K562 (cell line): Measurements from ENCODE around the gene MLST8. TPM values are rescaled to one million over a fixed set of nuclear protein-coding genes. Genes with fewer than 3 reads are reported as not detected.

Experiments used
- GATAD2B ChIP-seq: fragments of 450-650 bp; IDR thresholded peaks from 2 replicates; pipeline ENCODE4 v1.6.1; 2017; ENCODE audit warnings: mild to moderate bottlenecking, borderline replicate concordance
- MEF2A ChIP-seq: IDR thresholded peaks from 2 replicates; pipeline ENCODE4 v1.6.1; 2011; ENCODE audit warnings: low read depth, mild to moderate bottlenecking, low read length, moderate library complexity; ENCODE audit not compliant: control insufficient read depth
- NCOA2 ChIP-seq, 2 experiments: fragments of 450-650 bp; IDR thresholded peaks; 2 replicates each; pipeline ENCODE4 v1.6.1; 2018; ENCODE audit warnings: mild to moderate bottlenecking in 2 of 2, moderate library complexity in 1 of 2; ENCODE audit not compliant: partially characterized antibody in 2 of 2
- NONO ChIP-seq, 2 experiments: fragments of 200-400 bp in 1 of 2; fragments of 450-650 bp in 1 of 2; formaldehyde crosslinking in 1 of 2; IDR thresholded peaks; 2 replicates each; pipeline ENCODE4 v1.6.1; 2017; ENCODE audit warnings: low read depth in 2 of 2, mild to moderate bottlenecking in 2 of 2, moderate library complexity in 2 of 2, low read length in 1 of 2
- NRF1 ChIP-seq, 2 experiments: fragments of 450-650 bp; IDR thresholded peaks in 1 of 2; conservative IDR thresholded peaks in 1 of 2; 2 replicates each; pipeline ENCODE4 v1.6.1; 2014; ENCODE audit warnings: mild to moderate bottlenecking in 2 of 2
- PHF8 ChIP-seq: fragments of 200-600 bp; sonication (generic); IDR thresholded peaks from 2 replicates; pipeline ENCODE4 v1.6.1; 2012; ENCODE audit warnings: mixed run types, mild to moderate bottlenecking, inconsistent platforms, low read length, moderate library complexity, borderline replicate concordance
- PTBP1 ChIP-seq: fragments of 200-400 bp; formaldehyde crosslinking; IDR thresholded peaks from 2 replicates; pipeline ENCODE4 v1.6.1; 2017; ENCODE audit warnings: low read depth, low read length
- RB1 ChIP-seq: fragments of 450-650 bp; IDR thresholded peaks from 2 replicates; pipeline ENCODE4 v1.6.1; 2017; ENCODE audit warnings: low read depth, mild to moderate bottlenecking
- SMARCC2 ChIP-seq: fragments of 450-650 bp; IDR thresholded peaks from 2 replicates; pipeline ENCODE4 v1.6.1; 2017; ENCODE audit warnings: antibody characterized with exemption, moderate library complexity, mild to moderate bottlenecking, low read depth
- SP2 ChIP-seq: IDR thresholded peaks from 2 replicates; pipeline ENCODE4 v1.6.1; 2011; ENCODE audit warnings: mild to moderate bottlenecking, low read depth, low read length, moderate library complexity; ENCODE audit not compliant: poor library complexity, severe bottlenecking; ENCODE audit errors: extremely low read depth
- TARDBP ChIP-seq: fragments of 450-650 bp; IDR thresholded peaks from 2 replicates; pipeline ENCODE4 v1.6.1; 2016
- U2AF2 ChIP-seq: fragments of 200-400 bp; formaldehyde crosslinking; optimal IDR thresholded peaks from 2 replicates; pipeline ENCODE3; 2017; ENCODE audit warnings: low read depth, mild to moderate bottlenecking, low read length
- YY1 ChIP-seq, 3 experiments: IDR thresholded peaks; 2 replicates each; pipeline ENCODE4 v1.6.1; 2011; ENCODE audit warnings: low read length in 2 of 3, mild to moderate bottlenecking in 2 of 3, moderate library complexity in 2 of 3, borderline replicate concordance in 1 of 3, control low read depth in 1 of 3, low read depth in 1 of 3; ENCODE audit not compliant: insufficient read depth in 3 of 3, insufficient replicate concordance in 2 of 3, control insufficient read depth in 1 of 3, insufficient read length in 1 of 3; ENCODE audit errors: extremely low read depth in 1 of 3
- ZFP36 ChIP-seq: fragments of 150-350 bp; IDR thresholded peaks from 2 replicates; pipeline ENCODE4 v1.6.1; 2018; ENCODE audit warnings: low read length, low read depth; ENCODE audit not compliant: partially characterized antibody
- ZNF696 ChIP-seq: fragments of 250-450 bp; sonication (Bioruptor Pico); conservative IDR thresholded peaks from 2 replicates; pipeline ENCODE4 v1.4.0; 2020; ENCODE audit warnings: mild to moderate bottlenecking, moderate library complexity
- ZSCAN29 ChIP-seq: fragments of 450-650 bp; IDR thresholded peaks from 2 replicates; pipeline ENCODE4 v1.6.1; 2017
- polyA plus RNA-seq, 8 experiments: library from polyadenylated mRNA; depleted of rRNA in 4 of 8; stranded (reverse) in 5 of 8; unstranded in 3 of 8; fragments of >200 nt; fragmentation: Nextera tagmentation in 2 of 8; fragmentation: Illumina TruSeq in 1 of 8; extraction: Ambion mirVana in 2 of 8; extraction: Trizol in 1 of 8; gene quantifications; 2 replicates each; pipeline versions ENCODE4 v1.2.1 to v1.2.3, GENCODE V29; 2011 to 2014; ENCODE audit warnings: inconsistent platforms in 1 of 8, missing spikeins in 1 of 8
- total RNA-seq, 7 experiments: library from RNA; depleted of rRNA in 6 of 7; stranded (reverse); fragments of >200 nt in 6 of 7; fragmentation: Illumina TruSeq in 2 of 7; extraction: Trizol in 2 of 7; gene quantifications; 2 replicates each; pipeline versions ENCODE4 v1.2.1 to v1.2.3, GENCODE V29; 2011 to 2021; ENCODE audit warnings: low replicate concordance in 1 of 7
- TF ChIP-seq, protein P1 (sequence below): sonication (generic); formaldehyde crosslinking; IDR thresholded peaks from 2 replicates; pipeline ENCODE4 v1.8.0; 2022; ENCODE audit warnings: mild to moderate bottlenecking, missing genetic modification reagents
- TF ChIP-seq, protein P2 (sequence below), 2 experiments: fragments of 200-800 bp in 1 of 2; sonication (Bioruptor generic) in 1 of 2; sonication (generic) in 1 of 2; formaldehyde crosslinking in 1 of 2; IDR thresholded peaks in 1 of 2; conservative IDR thresholded peaks in 1 of 2; 2 replicates each; pipeline versions ENCODE4 v1.5.0 to v1.6.1; 2016 to 2020; ENCODE audit warnings: missing compliant biosample characterization in 1 of 2, missing genetic modification characterization in 1 of 2, missing genetic modification reagents in 1 of 2
- TF ChIP-seq, protein P3 (sequence below), 3 experiments: fragments of 200-800 bp in 1 of 3; sonication (Bioruptor generic) in 1 of 3; sonication (generic) in 1 of 3; formaldehyde crosslinking in 1 of 3; IDR thresholded peaks; 2 replicates each; pipeline versions ENCODE4 v1.6.1 to v1.8.0; 2016 to 2022; ENCODE audit warnings: mild to moderate bottlenecking in 2 of 3, missing compliant biosample characterization in 2 of 3, missing genetic modification characterization in 2 of 3, missing genetic modification reagents in 1 of 3
- TF ChIP-seq, protein P4 (sequence below): fragments of 450-650 bp; IDR thresholded peaks from 2 replicates; pipeline ENCODE4 v1.6.1; 2016; ENCODE audit warnings: borderline replicate concordance

MLST8 gene
- total and polyA plus RNA-seq, 9 of the 15 experiments (the other 6 are each of a cell fraction or from before 2014, with no cell fraction given): 1.5 to 116 (median 43.3) TPM

GRCh38 chr16:2251296-2252111, 46.2 kb downstream of the MLST8 start, which contains the start of gene ECI1 (continued):
- TF ChIP-seq YY1 (IDR thresholded peaks at IDR 0.05; ENCODE audit: borderline replicate concordance in 1 of 3, control insufficient read depth in 1 of 3, extremely low read depth in 1 of 3, insufficient read depth in 3 of 3, insufficient read length in 1 of 3, insufficient replicate concordance in 2 of 3, low read depth in 1 of 3, low read length in 2 of 3): peak; percentile 80 to 98 (median 95)
- TF ChIP-seq PTBP1: peak; percentile 69; the same call in 1 of the 2 replicates
- TF ChIP-seq MEF2A: no peak
- TF ChIP-seq PHF8: peak; percentile 72; the same call in 1 of the 2 replicates
- TF ChIP-seq, protein P1, sequence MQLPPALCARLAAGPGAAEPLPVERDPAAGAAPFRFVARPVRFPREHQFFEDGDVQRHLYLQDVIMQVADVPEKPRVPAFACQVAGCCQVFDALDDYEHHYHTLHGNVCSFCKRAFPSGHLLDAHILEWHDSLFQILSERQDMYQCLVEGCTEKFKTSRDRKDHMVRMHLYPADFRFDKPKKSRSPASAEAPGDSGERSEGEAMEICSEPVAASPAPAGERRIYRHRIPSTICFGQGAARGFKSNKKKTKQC: no peak; the same call in 1 of the 2 replicates
- no peak for TF ChIP-seq SP2
- peak; percentile 83 to 86 for TF ChIP-seq NRF1 (conservative IDR thresholded peaks at IDR 0.05 in 1 of 2, IDR thresholded peaks at IDR 0.05 in 1 of 2)
- TF ChIP-seq NCOA2 (IDR thresholded peaks at IDR 0.05; ENCODE audit: partially characterized antibody in 2 of 2): no peak
- TF ChIP-seq, protein P2, sequence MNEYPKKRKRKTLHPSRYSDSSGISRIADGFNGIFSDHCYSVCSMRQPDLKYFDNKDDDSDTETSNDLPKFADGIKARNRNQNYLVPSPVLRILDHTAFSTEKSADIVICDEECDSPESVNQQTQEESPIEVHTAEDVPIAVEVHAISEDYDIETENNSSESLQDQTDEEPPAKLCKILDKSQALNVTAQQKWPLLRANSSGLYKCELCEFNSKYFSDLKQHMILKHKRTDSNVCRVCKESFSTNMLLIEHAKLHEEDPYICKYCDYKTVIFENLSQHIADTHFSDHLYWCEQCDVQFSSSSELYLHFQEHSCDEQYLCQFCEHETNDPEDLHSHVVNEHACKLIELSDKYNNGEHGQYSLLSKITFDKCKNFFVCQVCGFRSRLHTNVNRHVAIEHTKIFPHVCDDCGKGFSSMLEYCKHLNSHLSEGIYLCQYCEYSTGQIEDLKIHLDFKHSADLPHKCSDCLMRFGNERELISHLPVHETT (CRISPR knock-in tag; conservative IDR thresholded peaks at IDR 0.05 in 1 of 2, IDR thresholded peaks at IDR 0.05 in 1 of 2): peak in 1 of 2 experiments; percentile 54; a peak in 1 of 4 replicates
- no peak for TF ChIP-seq U2AF2
- TF ChIP-seq, protein P3, sequence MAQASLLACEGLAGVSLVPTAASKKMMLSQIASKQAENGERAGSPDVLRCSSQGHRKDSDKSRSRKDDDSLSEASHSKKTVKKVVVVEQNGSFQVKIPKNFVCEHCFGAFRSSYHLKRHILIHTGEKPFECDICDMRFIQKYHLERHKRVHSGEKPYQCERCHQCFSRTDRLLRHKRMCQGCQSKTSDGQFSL (CRISPR knock-in tag; IDR thresholded peaks at IDR 0.05): peak; percentile 39; the same call in 1 of the 2 replicates
- TF ChIP-seq, protein P3 (tag; IDR thresholded peaks at IDR 0.05): peak in 1 of 2 experiments; percentile 80; a peak in 2 of 4 replicates
- TF ChIP-seq GATAD2B: 0 out of 2 replicates have a peak, but pooled peaks have one; percentile 64
- TF ChIP-seq SMARCC2: no peak
- peak; percentile 97 for TF ChIP-seq RB1
- peak; percentile 87 for TF ChIP-seq TARDBP
- no peak for TF ChIP-seq ZNF696 (CRISPR knock-in tag)
- no peak for TF ChIP-seq ZFP36
- peak in 1 of 2 experiments; percentile 89; a peak in 3 of 4 replicates for TF ChIP-seq NONO (IDR thresholded peaks at IDR 0.05; ENCODE audit: low read depth in 2 of 2, low read length in 1 of 2)
- TF ChIP-seq, protein P4, sequence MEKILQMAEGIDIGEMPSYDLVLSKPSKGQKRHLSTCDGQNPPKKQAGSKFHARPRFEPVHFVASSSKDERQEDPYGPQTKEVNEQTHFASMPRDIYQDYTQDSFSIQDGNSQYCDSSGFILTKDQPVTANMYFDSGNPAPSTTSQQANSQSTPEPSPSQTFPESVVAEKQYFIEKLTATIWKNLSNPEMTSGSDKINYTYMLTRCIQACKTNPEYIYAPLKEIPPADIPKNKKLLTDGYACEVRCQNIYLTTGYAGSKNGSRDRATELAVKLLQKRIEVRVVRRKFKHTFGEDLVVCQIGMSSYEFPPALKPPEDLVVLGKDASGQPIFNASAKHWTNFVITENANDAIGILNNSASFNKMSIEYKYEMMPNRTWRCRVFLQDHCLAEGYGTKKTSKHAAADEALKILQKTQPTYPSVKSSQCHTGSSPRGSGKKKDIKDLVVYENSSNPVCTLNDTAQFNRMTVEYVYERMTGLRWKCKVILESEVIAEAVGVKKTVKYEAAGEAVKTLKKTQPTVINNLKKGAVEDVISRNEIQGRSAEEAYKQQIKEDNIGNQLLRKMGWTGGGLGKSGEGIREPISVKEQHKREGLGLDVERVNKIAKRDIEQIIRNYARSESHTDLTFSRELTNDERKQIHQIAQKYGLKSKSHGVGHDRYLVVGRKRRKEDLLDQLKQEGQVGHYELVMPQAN: no peak
- no peak for TF ChIP-seq ZSCAN29
